ENCODE data around the gene GIGYF2. TPM values are rescaled to one million over a fixed set of nuclear protein-coding genes. Genes with fewer than 3 reads are reported as not detected.

The GIGYF2 gene
- total and polyA plus RNA-seq, 2 of the 13 experiments (the other 11 are each of a cell fraction or from before 2014, with no cell fraction given), result 44.9 to 73.5 TPM

DNA sequence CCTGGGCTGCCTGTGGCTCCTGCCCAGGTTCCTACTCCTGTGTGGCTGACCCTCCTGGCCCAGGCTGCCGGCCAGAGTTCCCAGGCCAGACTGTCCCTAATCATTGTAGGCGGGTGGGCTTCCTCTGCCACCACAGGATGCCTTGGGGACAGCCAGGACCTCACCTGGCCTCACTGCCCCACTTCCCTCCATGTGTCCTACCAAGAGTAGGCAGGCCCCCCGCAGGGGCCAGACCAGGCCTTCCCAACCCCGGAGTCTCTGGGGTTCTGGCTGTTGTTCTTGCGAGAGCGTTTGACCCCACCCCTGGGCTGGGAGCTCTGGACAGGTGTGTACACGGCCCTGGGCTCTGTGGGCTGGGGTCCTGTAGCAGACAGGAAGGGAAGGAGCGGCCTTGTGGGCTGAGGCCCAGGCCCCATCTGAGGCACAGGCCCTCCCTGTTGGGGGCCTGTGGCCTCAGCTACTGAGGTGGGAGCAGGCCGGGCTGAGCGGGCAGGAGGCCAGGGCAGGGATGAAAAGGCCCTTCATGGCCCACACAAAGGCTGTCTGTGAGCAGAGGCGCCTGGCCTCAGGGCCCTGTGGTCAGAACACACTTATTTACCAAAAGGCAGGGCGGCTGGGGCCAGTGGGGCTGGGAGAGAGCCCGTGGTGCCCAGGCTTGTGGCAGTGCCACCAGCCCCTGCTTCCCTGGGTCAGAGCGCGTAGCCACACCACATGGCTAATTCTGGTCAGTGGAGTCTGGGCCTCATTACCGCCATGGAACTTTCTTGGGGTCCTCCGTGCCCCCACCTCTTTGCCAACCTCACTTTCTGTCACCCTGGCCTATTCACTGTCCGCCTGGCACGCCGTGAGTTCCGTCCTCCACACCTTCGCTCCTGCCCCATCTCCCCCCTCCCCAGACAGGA lies 175.0 kb downstream of the GIGYF2 start (continued):
- TF ChIP-seq ZFY (CRISPR knock-in tag; IDR thresholded peaks at IDR 0.05) (peak; percentile 99), BHLHE40 (IDR thresholded peaks at IDR 0.05; ENCODE audit: low read length) (no peak), ZSCAN31 (CRISPR knock-in tag; IDR thresholded peaks at IDR 0.05; ENCODE audit: low read depth) (peak; percentile 66; the same call in 1 of the 2 replicates), GABPA (IDR thresholded peaks at IDR 0.05; ENCODE audit: low read depth, low read length) (no peak), GABPA (CRISPR knock-in tag; IDR thresholded peaks at IDR 0.05; ENCODE audit: low read depth) (no peak), PLRG1 (conservative IDR thresholded peaks at IDR 0.05) (no peak), NR3C1 (CRISPR knock-in tag; IDR thresholded peaks at IDR 0.05) (no peak), NFATC3 (CRISPR knock-in tag; IDR thresholded peaks at IDR 0.05) (peak; percentile 92; the same call in 1 of the 2 replicates)
- TF ChIP-seq, protein P1, sequence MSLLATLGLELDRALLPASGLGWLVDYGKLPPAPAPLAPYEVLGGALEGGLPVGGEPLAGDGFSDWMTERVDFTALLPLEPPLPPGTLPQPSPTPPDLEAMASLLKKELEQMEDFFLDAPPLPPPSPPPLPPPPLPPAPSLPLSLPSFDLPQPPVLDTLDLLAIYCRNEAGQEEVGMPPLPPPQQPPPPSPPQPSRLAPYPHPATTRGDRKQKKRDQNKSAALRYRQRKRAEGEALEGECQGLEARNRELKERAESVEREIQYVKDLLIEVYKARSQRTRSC (CRISPR knock-in tag; IDR thresholded peaks at IDR 0.05; ENCODE audit: low read depth), result no peak

- H3K27me3 ChIP-seq (ENCODE audit: control insufficient read depth in 1 of 2, insufficient read depth in 2 of 2, low read length in 2 of 2), result no peaks in the 10 kb centered on the region
- peak overlapping the region; percentile 92 for H3K9ac ChIP-seq (ENCODE audit: insufficient read depth, low read depth, low read length)
- ChIA-PET CTCF (ENCODE audit: low intra/inter-chr PET ratio, low total read pairs) (no interaction called here), POLR2A (interaction anchor here (1.2 to 8.6 kb wide), 4 partner anchors 9 to 188 kb away, joined by 3 to 297 read pairs (median 6); partner anchors contain the start of gene INPP5D)
- peaks cover 85% of the 10 kb centered on the region for H3K4me1 ChIP-seq (ENCODE audit: insufficient read depth, low read length)
- BruUV-seq (replicated peaks), result no TSS peak
- peaks cover 0 to 7% of the 10 kb centered on the region in 2 experiments; a peak in 2 of 5 replicates for H3K36me3 ChIP-seq (replicated peaks in 1 of 2; ENCODE audit: control insufficient read depth in 1 of 2, insufficient read depth in 2 of 2, low read length in 2 of 2)
- peaks cover 69% of the 10 kb centered on the region for H3K79me2 ChIP-seq (ENCODE audit: insufficient read depth, low read length)
- in situ Hi-C loops (cut with HindIII; ENCODE audit: extremely low pct_ligation_motif_present, low pct_unique_long_range_greater_than_20kb), result no loop called here
- H3K27ac ChIP-seq (ENCODE audit: extremely low read length, insufficient read depth, low read length), result peak overlapping the region; percentile 94
- peak overlapping the region; percentile 79 for H3K4me2 ChIP-seq (ENCODE audit: low read depth, low read length)
- H2AFZ ChIP-seq (ENCODE audit: low read length), result no peak overlapping the region
- H3K9me3 ChIP-seq (ENCODE audit: low read length), result no peaks in the 10 kb centered on the region
- intact Hi-C loops (cut with micrococcal nuclease; ENCODE audit: unreplicated experiment), result loop anchor here (1.0 kb wide), 1 partner anchor 16 kb away; no protein-coding TSS in a partner anchor
- H3K4me3 ChIP-seq (replicated peaks in 1 of 3; ENCODE audit: insufficient read depth in 1 of 3, low read depth in 2 of 3, low read length in 3 of 3), result peak overlapping the region in 1 of 3 experiments; percentile 72; a peak in 2 of 6 replicates
- no peaks in the 10 kb centered on the region for H4K20me1 ChIP-seq (ENCODE audit: insufficient read depth, low read length)
- 98% methylated on average over 4 of the region's 9 CpGs for WGBS (ENCODE audit: low lambda C conversion rate)
- FAIRE-seq (no peak), DNase-seq (ENCODE audit: low spot score) (no peak), ATAC-seq (no peak)
- TF ChIP-seq ZNF143 (CRISPR knock-in tag; IDR thresholded peaks at IDR 0.05) (no peak), ZFP62 (CRISPR knock-in tag; IDR thresholded peaks at IDR 0.05) (no peak), NCOA1 (CRISPR knock-in tag; IDR thresholded peaks at IDR 0.05) (no peak), DNMT1 (CRISPR knock-in tag; IDR thresholded peaks at IDR 0.05) (no peak), THRA (CRISPR knock-in tag; IDR thresholded peaks at IDR 0.05; ENCODE audit: borderline replicate concordance) (no peak), ZNF780A (CRISPR knock-in tag; IDR thresholded peaks at IDR 0.05) (no peak), AGO2 (optimal IDR thresholded peaks at IDR 0.05; ENCODE audit: low read depth, low read length) (no peak), CREB3 (CRISPR knock-in tag; IDR thresholded peaks at IDR 0.05) (no peak), CHD4 (IDR thresholded peaks at IDR 0.05; ENCODE audit: borderline replicate concordance, low read length) (no peak)
- TF ChIP-seq, protein P2, sequence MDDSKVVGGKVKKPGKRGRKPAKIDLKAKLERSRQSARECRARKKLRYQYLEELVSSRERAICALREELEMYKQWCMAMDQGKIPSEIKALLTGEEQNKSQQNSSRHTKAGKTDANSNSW (CRISPR knock-in tag; IDR thresholded peaks at IDR 0.05; ENCODE audit: borderline replicate concordance), result 0 out of 2 replicates have a peak, but pooled peaks have one; percentile 3
- TF ChIP-seq, protein P3, sequence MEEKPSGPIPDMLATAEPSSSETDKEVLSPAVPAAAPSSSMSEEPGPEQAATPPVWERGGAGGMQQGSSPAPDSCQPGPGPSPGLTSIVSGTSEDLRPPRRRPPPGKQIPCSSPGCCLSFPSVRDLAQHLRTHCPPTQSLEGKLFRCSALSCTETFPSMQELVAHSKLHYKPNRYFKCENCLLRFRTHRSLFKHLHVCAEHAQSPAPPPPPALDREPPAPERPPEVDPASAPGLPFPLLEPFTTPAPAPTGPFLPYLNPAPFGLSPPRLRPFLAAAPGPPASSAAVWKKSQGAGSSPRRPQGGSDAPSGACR (CRISPR knock-in tag; IDR thresholded peaks at IDR 0.05), result no peak
Observed at GRCh38 chr2:232872826-232873225, 175.7 kb downstream of the GIGYF2 start.
